ENCODE data around the gene TMEM143. TPM values are rescaled to one million over a fixed set of nuclear protein-coding genes. Genes with fewer than 3 reads are reported as not detected.
"Not testable (repeated sequence)": the region's sequence is repeated elsewhere in the genome, so short reads cannot be mapped to it uniquely, and the experiment has no call there.

TMEM143 gene
- total RNA-seq, 1 experiment from 2014 or later, result 3.2 TPM

DNA sequence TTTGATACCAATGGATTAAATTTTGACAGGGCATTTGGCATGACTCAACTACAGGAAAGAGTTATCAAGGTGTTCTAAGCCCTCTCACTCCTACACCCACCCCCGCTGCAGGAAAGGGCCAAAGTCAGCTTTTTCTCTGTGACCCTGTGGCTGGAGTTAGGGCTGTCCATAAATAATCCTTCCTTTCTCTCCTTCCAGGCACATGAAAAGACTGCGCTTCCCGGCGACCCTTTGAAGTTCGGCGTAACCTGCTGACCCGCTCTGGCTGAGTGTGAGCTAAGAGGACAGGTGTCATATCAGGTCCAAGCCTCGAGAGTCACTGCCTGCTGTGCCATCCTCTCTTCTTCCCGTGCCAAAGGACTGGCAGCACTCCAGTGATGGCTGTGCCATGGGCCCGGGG, 68.3 kb downstream of the TMEM143 start:
- Histone ChIP-seq H3K9me3 (replicated peaks) (no peaks in the 10 kb centered on the region), H3K36me3 (no peaks in the 10 kb centered on the region), H3K4me3 (no peak overlapping the region), H3K27me3 (replicated peaks) (no peaks in the 10 kb centered on the region), H3K4me1 (replicated peaks) (peaks cover 11% of the 10 kb centered on the region), H3K27ac (no peak overlapping the region)
- no peak for DNase-seq (ENCODE audit: low read depth in 1 of 2, low spot score in 2 of 2)

DNA sequence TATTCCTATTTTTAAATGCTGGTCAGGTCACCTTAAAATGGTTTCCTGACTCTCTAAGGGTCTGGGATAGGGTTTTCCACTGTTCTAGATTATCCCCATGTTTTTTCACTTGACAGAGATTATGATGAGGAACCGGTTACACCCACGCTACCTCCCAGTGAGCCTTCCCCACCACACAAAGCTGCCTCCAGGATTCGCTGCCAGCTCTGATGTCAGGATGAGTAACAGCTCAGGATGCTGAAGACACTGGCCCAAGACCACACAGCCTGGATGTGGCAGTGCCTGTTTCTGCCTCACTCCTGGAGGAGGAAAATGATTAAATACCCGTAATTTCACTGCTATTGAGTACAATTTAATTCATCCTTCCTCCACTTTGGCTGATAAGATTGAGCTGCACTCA, 70.9 kb downstream of the TMEM143 start:
- peaks cover 11% of the 10 kb centered on the region for H3K4me1 ChIP-seq (replicated peaks)
- no peaks in the 10 kb centered on the region for H3K27me3 ChIP-seq (replicated peaks)
- H3K9me3 ChIP-seq (replicated peaks), result no peaks in the 10 kb centered on the region
- H3K36me3 ChIP-seq, result no peaks in the 10 kb centered on the region
- peak; percentile 17 to 65 for DNase-seq (ENCODE audit: low read depth in 1 of 2, low spot score in 2 of 2)
- no peak overlapping the region for H3K4me3 ChIP-seq
- H3K27ac ChIP-seq, result no peak overlapping the region

DNA sequence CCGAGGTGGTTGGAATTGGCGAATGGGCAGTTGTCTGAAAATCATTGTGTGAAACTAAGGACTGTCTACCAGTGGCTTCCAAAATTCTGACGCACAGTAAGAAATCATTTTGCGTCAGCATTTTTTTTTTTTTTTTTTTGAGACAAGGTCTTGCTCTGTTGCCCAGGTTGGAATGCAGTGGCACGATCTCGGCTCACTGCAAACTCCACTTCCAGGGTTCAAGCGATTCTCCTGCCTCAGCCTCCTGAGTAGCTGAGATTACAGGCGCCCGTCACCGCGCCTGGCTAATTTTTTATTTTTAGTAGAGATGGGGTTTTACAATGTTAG, 72.3 kb downstream of the TMEM143 start:
- not testable (repeated sequence) for H3K27me3 ChIP-seq (replicated peaks); DNase-seq (ENCODE audit: low read depth in 1 of 2, low spot score in 2 of 2); H3K36me3 ChIP-seq; H3K4me3 ChIP-seq; H3K27ac ChIP-seq; H3K9me3 ChIP-seq (replicated peaks)
- peaks cover 11% of the 10 kb centered on the region for H3K4me1 ChIP-seq (replicated peaks)

DNA sequence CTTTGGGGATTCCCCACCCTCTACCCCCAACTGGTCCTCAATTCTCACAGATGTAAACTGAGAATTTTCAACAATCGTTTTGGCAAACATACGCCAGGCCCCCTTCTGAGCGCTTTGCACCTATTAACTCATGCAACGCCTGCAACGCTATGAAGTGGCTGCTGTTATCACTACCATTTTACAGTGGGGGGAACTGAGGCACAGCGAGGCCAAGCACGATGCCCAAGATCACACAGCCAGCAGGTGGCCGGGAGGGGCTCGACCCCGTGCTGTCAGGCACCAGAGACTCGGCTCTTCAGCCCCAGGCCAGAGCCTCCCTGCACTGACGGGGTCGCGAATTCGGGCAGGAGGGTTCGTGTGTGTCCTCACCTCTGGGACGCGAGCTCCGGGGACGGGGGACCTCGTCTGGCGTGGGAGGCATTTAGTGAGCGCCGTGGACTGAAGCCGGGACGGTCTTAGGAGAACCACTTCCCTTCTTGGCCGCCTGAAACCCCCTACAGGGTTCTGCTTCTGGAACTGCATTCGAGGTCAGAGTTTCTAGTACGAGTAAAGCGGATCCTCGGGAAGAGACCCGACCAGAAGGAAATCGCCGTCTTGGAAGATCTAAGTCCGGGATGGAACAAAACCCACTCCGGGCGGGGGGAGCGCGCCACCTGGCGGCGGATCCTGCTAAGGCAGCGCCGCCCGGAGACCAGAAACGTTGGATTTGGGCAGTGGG, 72.8 kb downstream of the TMEM143 start:
- Histone ChIP-seq H3K4me1 (replicated peaks) (peaks cover 11% of the 10 kb centered on the region), H3K4me3 (peak overlapping the region; percentile 29), H3K9me3 (replicated peaks) (no peaks in the 10 kb centered on the region), H3K27me3 (replicated peaks) (no peaks in the 10 kb centered on the region), H3K27ac (no peak overlapping the region), H3K36me3 (no peaks in the 10 kb centered on the region)
- DNase-seq (ENCODE audit: low read depth in 1 of 2, low spot score in 2 of 2), result peak; percentile 68 to 75

DNA sequence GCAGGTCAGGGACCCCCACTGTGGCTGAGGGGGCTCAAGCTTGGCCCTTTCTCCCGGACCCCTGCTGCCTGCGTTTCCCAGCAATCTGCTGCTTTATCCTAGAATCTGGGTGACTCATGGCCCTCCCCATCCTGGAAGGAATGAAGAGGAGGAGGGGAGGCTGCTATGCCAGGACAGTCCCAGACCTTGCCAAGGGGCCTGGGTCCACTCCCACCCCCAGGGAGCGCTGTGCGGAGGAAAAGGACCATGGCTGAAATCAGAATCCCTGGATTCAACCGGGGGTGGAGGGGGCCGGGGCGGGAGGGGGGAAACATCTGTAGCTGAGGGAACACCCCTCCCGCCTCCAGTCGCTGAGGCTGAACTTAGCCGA, 73.4 kb downstream of the TMEM143 start:
- Histone ChIP-seq H3K27me3 (replicated peaks) (no peaks in the 10 kb centered on the region), H3K27ac (no peak overlapping the region), H3K36me3 (no peaks in the 10 kb centered on the region), H3K9me3 (replicated peaks) (no peaks in the 10 kb centered on the region), H3K4me3 (no peak overlapping the region), H3K4me1 (replicated peaks) (peaks cover 11% of the 10 kb centered on the region)
- DNase-seq (ENCODE audit: low read depth in 1 of 2, low spot score in 2 of 2), result peak; percentile 39 to 64

DNA sequence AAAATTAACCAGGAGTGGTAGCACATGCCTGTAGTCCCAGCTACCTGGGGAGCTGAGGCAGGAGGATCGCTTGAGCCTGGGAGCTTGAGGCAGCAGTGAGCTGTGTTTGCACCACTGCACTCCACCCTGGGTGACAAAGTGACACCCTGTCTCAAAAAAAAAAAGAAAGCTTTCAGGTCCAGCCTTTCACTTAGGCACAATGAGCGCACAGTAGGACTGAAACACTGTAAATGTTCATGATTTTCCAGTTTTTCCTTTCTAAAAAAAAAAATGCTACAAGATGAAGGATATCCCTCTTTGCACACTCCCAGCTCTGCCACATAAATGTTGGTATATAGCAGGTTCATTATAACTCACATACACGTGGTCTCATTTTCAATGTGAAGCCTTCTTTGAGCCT, 76.0 kb downstream of the TMEM143 start:
- Histone ChIP-seq H3K27ac (no peak overlapping the region), H3K4me1 (replicated peaks) (peaks cover 16% of the 10 kb centered on the region), H3K36me3 (no peaks in the 10 kb centered on the region), H3K9me3 (replicated peaks) (peaks cover 6% of the 10 kb centered on the region; the same call in 1 of the 2 replicates), H3K27me3 (replicated peaks) (no peaks in the 10 kb centered on the region), H3K4me3 (no peak overlapping the region)
- no peak for DNase-seq (ENCODE audit: low read depth in 1 of 2, low spot score in 2 of 2)

DNA sequence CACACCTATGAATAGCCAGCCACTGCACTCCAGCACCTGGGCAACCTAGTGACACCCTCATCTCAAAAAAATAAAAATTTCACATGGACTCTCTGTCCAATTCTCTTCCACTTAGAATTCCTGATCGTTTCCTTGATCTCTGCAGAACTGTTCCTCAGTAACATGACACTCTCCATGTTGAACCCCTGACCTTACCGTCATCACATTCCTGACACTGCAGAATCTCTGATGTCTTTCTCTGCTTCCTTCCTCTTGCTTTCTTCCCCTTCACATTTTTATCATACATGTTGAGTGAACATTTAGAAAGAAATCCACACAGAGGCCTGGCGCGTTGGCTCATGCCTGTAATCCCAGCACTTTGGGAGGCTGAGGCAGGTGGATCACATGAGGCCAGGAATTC, 78.8 kb downstream of the TMEM143 start:
- Histone ChIP-seq H3K27me3 (replicated peaks) (no peaks in the 10 kb centered on the region), H3K36me3 (no peaks in the 10 kb centered on the region), H3K27ac (no peak overlapping the region), H3K4me1 (replicated peaks) (peaks cover 9% of the 10 kb centered on the region), H3K4me3 (no peak overlapping the region), H3K9me3 (replicated peaks) (peaks cover 6% of the 10 kb centered on the region; the same call in 1 of the 2 replicates)
- no peak for DNase-seq (ENCODE audit: low read depth in 1 of 2, low spot score in 2 of 2)

DNA sequence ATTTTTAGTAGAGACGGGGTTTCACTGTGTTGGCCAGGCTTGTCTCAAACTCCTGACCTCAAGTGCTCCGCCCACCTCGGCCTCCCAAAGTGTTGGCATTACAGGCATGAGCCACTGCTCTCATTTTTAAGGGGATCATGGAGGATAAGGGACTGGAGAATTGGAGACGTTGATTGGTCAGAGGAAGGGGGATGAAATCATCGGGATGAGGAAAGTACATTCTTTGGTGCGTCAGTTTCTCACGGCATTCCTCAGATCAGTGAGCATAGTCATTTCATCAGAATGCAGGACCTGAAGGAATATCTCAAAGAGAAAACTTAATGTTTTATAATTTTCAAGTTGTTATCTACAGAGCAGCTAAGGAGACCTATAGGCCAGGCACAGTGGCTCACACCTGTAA, 79.8 kb downstream of the TMEM143 start:
- H3K4me1 ChIP-seq (replicated peaks), result peaks cover 9% of the 10 kb centered on the region
- H3K4me3 ChIP-seq, result no peak overlapping the region
- H3K36me3 ChIP-seq, result no peaks in the 10 kb centered on the region
- peak overlapping the region; percentile 51 for H3K27ac ChIP-seq
- H3K27me3 ChIP-seq (replicated peaks), result no peaks in the 10 kb centered on the region
- H3K9me3 ChIP-seq (replicated peaks), result peaks cover 6% of the 10 kb centered on the region; the same call in 1 of the 2 replicates
- peak in 1 of 2 experiments; percentile 17 for DNase-seq (ENCODE audit: low read depth in 1 of 2, low spot score in 2 of 2)

Other genes with a start within 250 kb of the TMEM143 start
- gene LIG1, start 193.6 kb downstream of the TMEM143 start, total RNA-seq (2014; rRNA removed; shearing (Covaris generic)), result 60.6 and 72.9 TPM in 2 replicates
- 2.9 and 4.7 TPM in 2 replicates for gene ZSWIM9, start 193.3 kb downstream of the TMEM143 start, total RNA-seq (2014; rRNA removed; shearing (Covaris generic))
- 24.6 and 25.5 TPM in 2 replicates for gene CARD8, start 108.0 kb downstream of the TMEM143 start, total RNA-seq (2014; rRNA removed; shearing (Covaris generic))
- 0.16 TPM in 1 of 2 replicates, not detected in the other for gene ZNF114, start 93.9 kb downstream of the TMEM143 start, total RNA-seq (2014; rRNA removed; shearing (Covaris generic))
- 43.8 and 62.2 TPM in 2 replicates for gene EMP3, start 38.4 kb downstream of the TMEM143 start, total RNA-seq (2014; rRNA removed; shearing (Covaris generic))
- gene SYNGR4, start 427 bp upstream of the TMEM143 start, total RNA-seq (2014; rRNA removed; shearing (Covaris generic)), result not detected in 2 replicates
- gene KDELR1, start 27.6 kb upstream of the TMEM143 start, total RNA-seq (2014; rRNA removed; shearing (Covaris generic)), result 58.0 and 99.3 TPM in 2 replicates
- 0.05 TPM in 1 of 2 replicates, not detected in the other for gene GRIN2D, start 29.7 kb upstream of the TMEM143 start, total RNA-seq (2014; rRNA removed; shearing (Covaris generic))
- 50.5 and 73.1 TPM in 2 replicates for gene GRWD1, start 82.0 kb upstream of the TMEM143 start, total RNA-seq (2014; rRNA removed; shearing (Covaris generic))
- 0.53 and 0.55 TPM in 2 replicates for gene KCNJ14, start 91.6 kb upstream of the TMEM143 start, total RNA-seq (2014; rRNA removed; shearing (Covaris generic))
- gene CYTH2, start 105.4 kb upstream of the TMEM143 start, total RNA-seq (2014; rRNA removed; shearing (Covaris generic)), result 49.0 and 54.6 TPM in 2 replicates
- not detected in 2 replicates for gene LMTK3, start 147.9 kb upstream of the TMEM143 start, total RNA-seq (2014; rRNA removed; shearing (Covaris generic))
- gene SULT2B1, start 188.2 kb upstream of the TMEM143 start, total RNA-seq (2014; rRNA removed; shearing (Covaris generic)), result 0.37 and 1.1 TPM in 2 replicates
- gene SPACA4, start 242.8 kb upstream of the TMEM143 start, total RNA-seq (2014; rRNA removed; shearing (Covaris generic)), result not detected in 2 replicates